HG03565 (cell line): ENCODE results near the gene RILP.

Source experiments
- ATAC-seq: cut with Tn5 transposase; IDR thresholded peaks from one replicate; pipeline ENCODE4 v1.9.1; 2021; ENCODE audit warnings: mild to moderate bottlenecking, moderate library complexity; ENCODE audit not compliant: unreplicated experiment

RILP gene

DNA sequence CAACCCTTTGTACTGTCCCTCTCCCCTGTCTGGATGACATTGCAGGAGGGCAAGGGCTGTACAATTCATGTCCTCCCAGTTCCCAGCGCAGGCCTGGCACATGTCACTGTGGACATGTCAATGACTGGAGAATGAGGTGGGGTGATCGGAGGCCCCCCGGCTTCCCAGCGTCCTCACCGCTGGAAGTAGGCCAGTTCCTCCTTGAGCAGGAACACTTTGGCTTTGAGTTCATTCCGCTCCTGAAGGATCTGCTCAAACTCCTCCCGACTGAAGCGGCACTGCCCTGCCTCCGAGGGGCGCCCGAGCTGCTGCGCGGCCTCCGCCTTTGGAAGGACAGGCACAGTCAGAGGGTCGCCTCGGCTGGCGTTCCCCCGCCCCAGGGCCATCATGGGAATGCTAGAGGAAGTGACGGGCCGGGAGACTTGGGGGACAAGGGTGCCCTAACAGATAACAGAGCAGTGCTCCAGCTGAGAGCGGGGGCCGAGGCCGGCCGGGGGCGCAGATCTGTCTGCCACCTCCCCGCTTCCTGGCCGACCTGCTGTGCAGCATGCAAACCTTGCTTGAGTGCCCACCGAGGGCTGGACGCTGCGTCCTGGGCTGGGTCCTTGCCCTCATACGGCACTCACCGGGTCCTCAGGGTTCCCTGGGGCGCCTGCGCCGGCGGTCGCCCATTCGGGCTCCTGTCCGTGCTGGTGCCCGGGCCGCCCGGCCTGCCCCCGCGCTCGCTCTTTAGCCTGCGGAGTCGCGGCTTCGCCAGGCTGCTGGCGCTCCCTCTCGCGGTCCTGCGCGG, 1.3 kb downstream of the RILP start:
- ATAC-seq: peak; percentile 49

- no peak for ATAC-seq
These were observed 1.9 kb downstream of the RILP start for GRCh38 chr17:1647802-1648171.

- ATAC-seq: no peak
These were observed 3.3 kb downstream of the RILP start for GRCh38 chr17:1646199-1646875.

DNA sequence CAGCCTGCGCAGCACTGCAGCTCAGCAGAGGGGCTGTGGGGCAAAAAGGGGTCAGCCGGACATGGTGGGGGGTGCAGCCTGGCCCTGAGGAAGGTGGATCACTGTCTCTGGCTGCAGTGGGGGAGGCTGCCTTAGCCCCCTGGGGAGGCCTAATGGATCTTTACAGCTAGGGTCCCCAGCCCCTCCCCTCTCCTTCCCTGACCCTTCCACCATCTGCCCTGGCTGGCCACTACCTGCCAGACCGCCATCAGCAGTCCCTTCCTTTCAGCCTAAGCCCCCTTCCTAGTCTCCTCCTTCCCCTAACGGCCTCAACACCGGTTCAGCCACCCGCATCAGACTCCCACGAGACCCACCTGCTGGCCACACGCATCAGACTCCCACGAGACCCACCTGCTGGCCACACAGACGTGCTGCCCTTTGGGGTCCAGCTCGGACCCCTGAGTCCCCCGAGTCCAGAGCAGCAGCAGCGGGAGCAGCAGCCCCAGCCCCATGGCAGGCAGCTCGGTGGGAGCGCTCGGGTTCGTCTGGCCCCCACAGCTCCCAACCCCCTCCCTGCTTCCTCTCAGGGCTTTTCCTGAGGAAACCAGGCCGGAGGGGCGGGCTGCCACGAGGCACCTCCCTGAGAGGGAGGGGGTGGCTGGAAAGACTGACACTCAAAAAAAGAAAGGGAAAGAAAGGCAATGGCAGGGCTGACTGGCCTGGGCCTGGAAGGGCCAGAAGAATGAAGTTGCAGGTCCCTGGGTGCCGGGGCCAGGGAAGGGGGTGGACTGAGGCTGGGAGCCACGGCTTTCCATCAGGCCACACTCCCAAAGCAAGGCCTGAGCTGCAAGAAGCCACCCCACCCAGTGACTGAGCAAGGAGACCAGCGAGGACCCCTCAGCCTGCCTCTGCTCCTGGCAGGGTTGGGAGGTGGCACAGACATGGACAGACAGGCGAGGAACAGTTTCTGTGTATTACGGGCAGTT, 4.2 kb downstream of the RILP start, which contains the start of gene SCARF1:
Gene SCARF1 (minus strand): TSS at position 526 of the 965 bp plus-strand sequence. CDS start 35 bp downstream, at position 491.
- no peak for ATAC-seq

DNA sequence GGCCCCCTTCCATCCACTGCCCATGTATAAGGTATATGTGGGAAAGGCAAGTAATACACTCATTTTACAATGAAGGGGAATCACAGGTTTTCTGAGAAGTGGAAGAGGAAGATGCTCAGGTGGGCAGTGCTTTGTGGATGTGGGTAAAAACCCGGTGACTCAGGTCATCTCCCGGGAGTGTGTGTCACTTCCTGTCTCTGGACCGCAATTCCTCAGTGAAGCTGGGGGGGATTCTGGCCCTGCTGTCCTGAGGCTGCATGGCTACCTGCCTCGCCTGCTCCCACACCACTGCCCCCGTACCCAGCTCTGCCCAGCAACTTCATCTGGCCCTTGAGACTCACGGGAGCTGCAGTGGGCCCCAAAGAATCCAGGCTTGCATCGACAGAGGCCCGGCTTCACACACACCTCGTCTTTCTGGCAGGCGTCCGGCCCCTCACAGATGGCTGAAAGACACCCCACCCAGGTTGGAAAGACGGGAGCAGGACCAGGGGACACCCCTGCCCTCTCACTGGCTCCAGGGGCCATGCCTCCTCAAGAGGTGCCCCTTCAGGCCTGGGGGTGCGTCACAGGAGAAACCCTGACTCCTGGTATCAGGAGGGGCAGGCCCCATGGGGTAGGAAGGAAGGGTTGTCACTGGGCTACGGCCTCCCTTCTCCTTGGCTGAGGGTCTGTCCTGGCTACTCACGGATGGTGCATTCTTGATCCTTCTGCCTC, 5.0 kb downstream of the RILP start:
- ATAC-seq: no peak

DNA sequence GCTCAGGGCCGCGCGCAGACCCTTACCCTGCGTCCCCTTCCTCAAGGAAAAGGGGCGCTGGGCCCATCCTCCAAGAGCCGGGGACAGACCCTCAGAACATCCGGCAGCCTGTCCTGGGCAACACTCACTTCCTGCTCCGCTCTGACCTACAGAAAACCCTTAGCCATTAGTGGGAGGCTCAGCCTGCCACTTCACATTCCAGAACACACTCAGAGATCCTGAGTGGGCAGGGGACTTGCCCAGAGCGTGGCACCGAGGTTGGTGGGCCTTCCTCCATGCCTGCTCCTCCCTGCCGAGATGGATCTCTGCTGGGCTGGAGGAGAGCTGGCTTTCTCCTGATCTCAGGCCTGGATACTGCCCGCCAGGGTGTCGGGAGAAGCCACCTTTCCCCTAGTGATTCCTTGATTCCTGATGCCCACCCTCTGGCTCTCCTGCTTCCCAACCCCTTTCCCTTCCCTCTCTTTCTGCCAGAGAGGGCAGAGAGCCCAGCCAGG, 5.6 kb downstream of the RILP start:
- ATAC-seq: no peak

DNA sequence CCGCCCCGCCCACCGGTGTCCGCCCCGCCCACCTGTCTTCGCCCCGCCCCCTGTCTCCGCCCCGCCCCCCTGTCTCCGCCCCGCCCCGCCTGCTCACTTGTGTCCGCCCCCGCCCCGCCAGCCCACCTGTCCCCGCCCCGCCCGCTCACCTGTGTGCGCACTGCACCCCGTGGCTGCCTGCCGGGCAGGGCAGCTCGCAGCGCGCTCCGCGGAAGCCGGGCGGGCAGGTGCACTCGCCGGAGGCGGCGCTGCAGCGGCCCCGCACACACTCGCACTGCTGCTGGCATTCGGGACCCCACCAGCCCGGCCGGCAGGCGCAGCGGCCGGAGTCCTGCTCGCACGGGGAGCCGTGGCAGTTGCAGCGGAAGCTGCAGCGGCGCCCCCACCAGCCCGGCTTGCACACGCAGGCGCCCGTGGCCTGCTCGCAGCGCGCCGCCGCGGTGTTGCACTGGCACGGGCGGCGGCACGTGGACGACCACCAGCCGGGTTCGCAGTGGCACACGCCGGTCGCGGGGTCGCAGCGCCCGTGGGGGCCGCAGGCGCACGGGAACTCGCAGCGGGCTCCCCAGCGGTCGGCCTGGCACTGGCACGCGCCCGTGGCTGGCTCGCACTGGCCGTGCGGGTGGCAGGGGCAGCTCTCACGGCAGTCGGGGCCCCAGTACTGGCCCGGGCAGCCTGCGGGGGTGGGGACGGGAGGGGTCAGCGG, 6.2 kb downstream of the RILP start:
- ATAC-seq: no peak

DNA sequence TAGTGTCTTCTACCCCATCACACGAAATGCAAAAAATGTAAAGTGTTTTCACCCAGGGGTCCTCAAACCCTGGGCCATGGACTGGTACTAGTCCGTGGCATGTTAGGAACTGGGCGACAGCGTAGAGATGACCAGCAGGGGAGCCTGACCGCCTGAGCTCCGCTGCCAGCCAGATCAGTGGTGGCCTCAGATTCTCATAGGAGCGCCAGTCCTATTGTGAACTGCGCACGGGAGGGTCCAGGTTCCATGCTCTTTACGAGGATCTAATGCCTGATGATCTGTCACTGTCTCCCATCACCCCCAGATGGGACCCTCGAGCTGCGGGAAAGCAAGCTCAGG, 8.6 kb downstream of the RILP start:
- ATAC-seq: no peak

DNA sequence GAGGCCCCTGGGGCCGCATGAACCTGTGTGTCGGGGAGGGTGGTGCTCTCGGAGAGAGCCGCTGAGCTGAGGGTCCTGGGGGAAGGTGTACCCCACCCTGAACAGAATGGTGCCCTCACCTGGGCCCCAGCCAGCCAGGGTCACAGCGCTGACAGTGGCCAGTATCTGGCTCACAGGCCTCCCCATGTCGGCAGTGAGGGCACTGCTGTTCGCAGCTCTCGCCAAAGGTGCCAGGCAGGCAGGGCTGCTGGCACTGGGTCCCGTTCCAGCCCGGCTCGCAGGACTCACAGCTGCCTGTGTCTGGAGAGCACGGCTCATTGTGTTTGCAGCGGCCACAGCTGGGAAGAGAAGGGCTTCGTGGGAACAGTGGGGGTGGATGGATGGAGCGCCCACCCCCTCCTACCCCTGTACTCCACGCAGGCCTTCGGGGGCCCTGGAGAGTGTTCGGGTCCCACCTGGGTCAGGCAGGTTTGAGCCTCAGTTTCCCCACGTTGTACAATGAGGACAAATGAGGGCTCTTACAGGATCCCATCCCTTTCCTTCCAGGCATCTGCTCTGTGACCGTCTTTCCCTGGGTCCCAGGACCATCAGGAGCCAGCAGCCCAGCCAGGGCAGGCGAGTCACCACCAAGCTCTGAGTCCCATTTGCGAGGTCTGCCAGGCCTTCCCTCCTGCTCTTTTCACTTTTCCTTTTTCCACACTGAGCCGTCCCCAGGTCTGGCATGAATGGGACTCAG, 9.2 kb downstream of the RILP start:
- ATAC-seq: no peak

GRCh38 chr17:1639549-1640180, 10.0 kb downstream of the RILP start:
- ATAC-seq: no peak

GRCh38 chr17:1638624-1639300, 10.9 kb downstream of the RILP start:
- ATAC-seq: no peak

DNA sequence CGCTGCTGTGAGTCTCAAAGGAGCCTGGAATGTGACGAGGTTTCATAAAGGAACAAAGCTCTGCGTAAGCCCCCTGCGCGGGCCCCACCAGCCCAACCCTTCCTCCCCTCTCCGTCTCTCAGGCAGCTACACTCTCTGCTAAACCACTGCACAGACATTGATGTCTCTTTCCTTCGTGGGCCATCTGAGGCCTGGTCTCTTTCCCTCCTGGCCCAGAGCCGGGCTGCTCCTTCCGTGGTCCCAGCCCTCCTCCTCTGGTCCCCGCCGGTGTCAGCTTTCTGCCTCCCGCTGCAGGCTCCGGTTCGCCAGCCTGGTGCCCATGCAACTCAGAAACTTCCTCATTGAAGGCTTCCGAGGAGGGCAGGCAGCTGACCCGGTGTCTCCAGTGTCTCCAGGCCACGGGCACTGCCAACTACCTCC, 11.5 kb downstream of the RILP start:
- no peak for ATAC-seq

- ATAC-seq: no peak
These were observed 12.9 kb downstream of the RILP start for GRCh38 chr17:1636732-1637285.

DNA sequence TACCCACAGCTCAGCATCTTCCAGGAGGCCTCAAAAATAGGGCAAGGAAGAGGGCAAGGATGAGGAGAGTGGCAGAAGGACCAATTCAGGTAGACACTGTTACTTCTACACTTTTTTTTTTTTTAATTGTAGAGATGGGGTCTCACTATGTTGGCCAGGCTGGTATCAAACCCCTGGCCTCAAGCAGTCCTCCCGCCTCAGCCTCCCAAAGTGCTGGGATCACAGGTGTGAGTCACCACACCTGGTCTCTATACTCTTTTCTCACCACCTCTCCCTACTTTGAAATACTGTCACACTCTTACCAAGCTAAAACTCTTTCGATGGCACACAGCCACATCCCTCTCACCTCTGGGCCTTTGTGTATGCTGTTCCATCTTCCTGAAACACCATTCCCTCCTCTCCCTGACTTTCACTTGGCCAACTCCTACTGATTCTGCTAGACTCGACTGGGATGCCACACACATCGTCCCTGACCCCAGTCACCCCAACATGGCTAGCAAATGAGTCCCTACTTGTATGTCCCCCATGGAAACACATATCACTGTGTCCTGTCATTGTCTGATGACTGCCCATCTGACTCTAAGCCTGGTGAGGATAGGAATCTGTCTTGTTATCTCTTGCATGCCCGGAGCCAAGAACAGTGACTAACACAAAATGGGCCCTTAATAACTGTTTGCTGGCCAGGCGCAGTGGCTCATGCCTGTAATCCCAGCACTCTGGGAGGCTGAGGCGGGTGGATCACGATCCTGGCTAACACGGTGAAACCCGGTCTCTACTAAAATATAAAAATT, 13.8 kb downstream of the RILP start:
- ATAC-seq: no peak

GRCh38 chr17:1634841-1635650, 14.6 kb downstream of the RILP start:
- ATAC-seq: no peak

- ATAC-seq: no peak
These were observed 19.0 kb downstream of the RILP start for GRCh38 chr17:1630662-1631061.
